Memory B cell (primary cell): ENCODE data around the gene CD109.
"Not testable (repeated sequence)": the region's sequence is repeated elsewhere in the genome, so short reads cannot be mapped to it uniquely, and the experiment has no call there.

ENCODE experiments used
- ATAC-seq: fragments of 150-1000 bp; cut with Tn5 transposase; 2 replicates; pipeline ENCODE4 v1.10.0; 2021; ENCODE audit warnings: low read depth, mild to moderate bottlenecking, moderate library complexity
- DNase-seq, 2 donors: peaks; one replicate each; pipeline ENCODE4 v3.0.0; 2022; ENCODE audit warnings: low spot score in 2 of 2
- H3K27ac Mint-ChIP-seq: one replicate; pipeline ENCODE4 v1.8.0; 2022; ENCODE audit warnings: mild to moderate bottlenecking, moderate library complexity, mixed read lengths
- H3K27me3 Mint-ChIP-seq: one replicate; pipeline ENCODE4 v1.8.0; 2022; ENCODE audit warnings: mixed read lengths
- H3K36me3 Mint-ChIP-seq: one replicate; pipeline ENCODE4 v1.8.0; 2022; ENCODE audit warnings: mild to moderate bottlenecking, mixed read lengths
- H3K4me1 Mint-ChIP-seq: one replicate; pipeline ENCODE4 v1.8.0; 2022; ENCODE audit warnings: mixed read lengths
- H3K4me3 Mint-ChIP-seq: one replicate; pipeline ENCODE4 v1.8.0; 2022; ENCODE audit warnings: mild to moderate bottlenecking, moderate library complexity, mixed read lengths
- H3K9me3 Mint-ChIP-seq: one replicate; pipeline ENCODE4 v1.8.0; 2022; ENCODE audit warnings: mixed read lengths

Gene CD109

DNA sequence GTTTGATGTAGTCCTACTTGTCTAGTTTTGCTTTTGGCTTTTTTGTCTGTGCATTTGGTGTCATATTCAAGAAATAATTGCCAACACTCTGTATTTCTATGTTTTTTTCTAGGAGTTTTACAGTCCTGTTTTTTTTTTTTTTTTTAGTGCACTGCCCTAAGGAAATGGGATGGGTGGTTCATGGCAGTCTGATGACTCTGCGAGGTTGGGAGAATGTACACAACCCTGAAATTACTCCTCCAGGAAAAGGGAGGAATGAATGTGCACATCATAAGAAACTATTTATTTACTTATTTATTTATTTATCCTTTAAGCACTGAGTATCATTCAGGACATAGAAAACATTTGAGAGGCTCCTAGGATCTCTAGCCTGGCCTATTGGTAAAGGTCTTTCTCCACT, 27.0 kb upstream of the CD109 start:
- Mint-ChIP-seq H3K4me1 (no peaks in the 10 kb centered on the region), H3K9me3 (no peaks in the 10 kb centered on the region), H3K27ac (no peak overlapping the region), H3K27me3 (peaks cover 7% of the 10 kb centered on the region), H3K36me3 (no peaks in the 10 kb centered on the region), H3K4me3 (no peak overlapping the region)
- DNase-seq = no peak
- ATAC-seq = no peak

DNA sequence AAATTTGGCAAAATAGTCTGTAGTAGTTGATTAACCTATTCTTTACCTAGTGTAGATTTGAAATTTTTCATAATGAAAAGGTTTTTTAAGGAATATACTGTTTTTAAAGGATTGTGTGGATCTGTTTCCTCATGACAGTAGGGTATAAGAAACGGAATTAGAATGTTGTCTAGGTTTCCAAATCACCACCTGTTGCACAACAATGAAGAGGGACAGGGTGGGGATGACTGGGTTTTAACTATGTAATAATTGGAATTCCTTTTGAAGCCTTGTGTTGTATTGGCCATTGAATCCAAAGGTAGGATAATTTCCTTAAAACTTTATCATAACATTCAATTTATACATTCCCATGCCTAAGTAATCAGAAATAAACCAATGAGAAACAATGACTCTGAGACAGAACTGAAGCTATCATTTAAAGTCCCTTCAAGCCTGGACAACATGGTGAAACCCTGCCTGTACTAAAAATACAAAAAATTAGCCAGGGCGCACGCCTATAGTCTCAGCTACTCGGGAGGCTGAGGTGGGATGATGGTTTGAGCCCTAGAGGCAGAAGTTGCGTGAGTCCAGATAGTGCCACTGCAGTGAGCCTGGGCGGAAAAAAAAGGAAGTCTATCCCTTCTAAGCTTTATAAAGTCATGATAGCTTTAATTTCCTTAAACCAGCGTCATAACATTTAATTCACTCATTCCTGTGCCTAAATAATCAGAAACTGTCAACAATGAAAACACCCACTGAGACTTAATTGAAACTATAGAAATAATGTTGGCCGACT, 23.9 kb upstream of the CD109 start:
- no peak overlapping the region for H3K27ac Mint-ChIP-seq
- DNase-seq (no peak), ATAC-seq (no peak)
- no peaks in the 10 kb centered on the region for H3K9me3 Mint-ChIP-seq
- H3K4me3 Mint-ChIP-seq = no peak overlapping the region
- peaks cover 3% of the 10 kb centered on the region for H3K4me1 Mint-ChIP-seq
- H3K27me3 Mint-ChIP-seq = peaks cover 4% of the 10 kb centered on the region
- no peaks in the 10 kb centered on the region for H3K36me3 Mint-ChIP-seq

DNA sequence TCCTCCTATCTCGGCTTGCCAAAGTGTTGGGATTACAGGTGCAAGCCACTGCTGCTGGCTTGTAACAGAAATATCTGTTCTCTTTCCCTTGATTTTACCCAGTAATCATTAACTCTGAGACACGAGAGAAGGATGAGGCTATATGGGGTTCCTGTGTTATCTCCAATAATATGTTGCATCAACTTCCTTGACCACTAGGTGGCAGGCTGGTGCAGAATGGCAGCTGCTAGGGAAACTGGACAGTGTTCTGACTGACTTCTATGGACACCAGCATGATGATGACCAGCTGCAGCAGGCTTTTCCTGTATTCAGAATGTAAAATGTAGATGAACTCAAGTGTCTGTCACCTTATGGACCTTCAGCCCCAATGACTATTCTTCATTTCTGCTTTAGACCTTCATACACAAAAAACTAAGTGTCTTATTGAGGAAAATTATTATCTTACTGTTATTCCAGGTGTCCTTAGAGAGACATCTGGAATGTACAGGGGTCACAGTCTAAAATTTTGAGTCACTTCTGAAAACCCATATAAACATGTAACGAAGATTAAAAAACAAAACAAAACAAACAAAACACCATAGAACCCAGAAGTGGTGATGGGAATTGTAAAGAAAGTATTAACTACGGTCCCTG, 20.4 kb upstream of the CD109 start:
- H3K27ac Mint-ChIP-seq = no peak overlapping the region
- peak; percentile 76 for ATAC-seq
- no peaks in the 10 kb centered on the region for H3K36me3 Mint-ChIP-seq
- DNase-seq = peak; percentile 66 to 68
- H3K4me3 Mint-ChIP-seq = no peak overlapping the region
- H3K9me3 Mint-ChIP-seq = no peaks in the 10 kb centered on the region
- H3K27me3 Mint-ChIP-seq = peaks cover 2% of the 10 kb centered on the region
- peaks cover 3% of the 10 kb centered on the region for H3K4me1 Mint-ChIP-seq

DNA sequence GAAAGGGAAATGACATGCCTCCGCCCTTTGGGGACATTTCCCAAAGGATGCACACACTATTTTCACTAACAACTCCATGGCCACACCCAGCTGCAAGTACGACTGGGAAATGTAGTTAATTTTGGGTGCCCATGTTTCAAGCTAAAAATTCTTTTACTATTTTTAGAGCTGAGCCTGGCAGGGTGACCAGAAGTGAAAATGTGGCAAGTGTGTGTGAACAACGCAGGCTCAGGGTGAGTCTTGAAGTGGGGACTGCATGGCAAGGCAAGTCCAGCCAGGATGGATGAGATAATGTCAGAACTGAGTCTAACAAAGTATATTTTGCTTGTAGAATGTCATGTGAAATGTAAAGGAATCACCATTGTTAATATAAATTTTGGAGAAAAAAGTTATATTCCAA, 17.0 kb upstream of the CD109 start:
- peaks cover 9% of the 10 kb centered on the region for H3K27me3 Mint-ChIP-seq
- DNase-seq (no peak), ATAC-seq (no peak)
- peaks cover 4% of the 10 kb centered on the region for H3K36me3 Mint-ChIP-seq
- H3K27ac Mint-ChIP-seq = no peak overlapping the region
- H3K9me3 Mint-ChIP-seq = peaks cover 7% of the 10 kb centered on the region
- H3K4me1 Mint-ChIP-seq = peaks cover 3% of the 10 kb centered on the region
- no peak overlapping the region for H3K4me3 Mint-ChIP-seq

DNA sequence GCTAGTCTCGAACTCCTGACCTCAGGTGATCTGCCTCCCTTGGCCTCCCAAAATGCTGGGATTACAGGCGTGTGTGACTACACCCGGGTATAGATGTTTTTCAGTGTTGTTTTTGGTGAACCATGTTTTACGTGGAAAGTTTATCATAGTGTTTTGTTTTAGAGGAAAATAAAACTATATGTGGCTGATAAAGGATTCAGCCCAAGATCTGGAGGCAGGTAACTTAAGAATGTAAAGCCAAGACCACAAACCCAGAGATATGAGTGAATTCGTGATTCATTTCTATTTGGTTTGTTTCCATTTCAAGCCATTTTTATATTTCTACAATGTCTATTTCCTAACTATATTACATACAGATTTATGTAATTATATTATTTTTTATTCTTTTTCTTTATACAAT, 16.2 kb upstream of the CD109 start:
- not testable (repeated sequence) for H3K27ac Mint-ChIP-seq, H3K4me3 Mint-ChIP-seq, H3K36me3 Mint-ChIP-seq, H3K9me3 Mint-ChIP-seq, DNase-seq, ATAC-seq, H3K27me3 Mint-ChIP-seq, H3K4me1 Mint-ChIP-seq

DNA sequence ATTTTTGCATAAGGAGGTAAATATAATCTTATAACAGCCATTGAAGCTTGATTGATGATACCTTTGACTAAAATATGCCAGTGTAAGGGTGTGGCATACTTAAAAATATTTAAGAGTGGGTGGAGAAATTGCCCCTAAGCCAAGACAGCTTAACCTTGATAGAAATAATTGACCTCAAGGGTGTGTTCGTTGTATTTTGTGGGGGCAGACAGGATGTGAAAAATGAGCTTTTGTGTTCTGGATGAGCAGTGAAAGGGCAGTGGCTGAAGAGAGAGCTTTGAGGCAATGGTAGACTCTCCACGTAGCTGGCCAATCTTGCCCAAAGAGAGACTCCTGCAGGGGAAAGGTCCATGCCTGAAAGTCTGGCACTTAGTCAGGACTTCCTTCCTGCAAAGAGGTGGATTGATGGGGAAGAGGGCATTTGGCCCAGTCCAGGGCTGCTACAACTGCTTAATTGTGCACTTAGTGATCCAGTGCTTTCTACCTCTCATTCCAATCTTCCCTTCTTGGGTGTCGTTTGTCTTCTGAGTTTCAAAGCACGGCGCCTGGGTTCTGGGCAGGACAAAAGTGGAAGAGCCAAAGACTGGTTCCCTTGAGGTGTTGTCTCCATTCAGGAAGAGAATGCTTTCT, 15.6 kb upstream of the CD109 start:
- no peak overlapping the region for H3K27ac Mint-ChIP-seq
- DNase-seq = no peak
- H3K4me3 Mint-ChIP-seq = no peak overlapping the region
- ATAC-seq = no peak
- peaks cover 9% of the 10 kb centered on the region for H3K27me3 Mint-ChIP-seq
- H3K4me1 Mint-ChIP-seq = peaks cover 1% of the 10 kb centered on the region
- H3K36me3 Mint-ChIP-seq = peaks cover 4% of the 10 kb centered on the region
- H3K9me3 Mint-ChIP-seq = peaks cover 7% of the 10 kb centered on the region

DNA sequence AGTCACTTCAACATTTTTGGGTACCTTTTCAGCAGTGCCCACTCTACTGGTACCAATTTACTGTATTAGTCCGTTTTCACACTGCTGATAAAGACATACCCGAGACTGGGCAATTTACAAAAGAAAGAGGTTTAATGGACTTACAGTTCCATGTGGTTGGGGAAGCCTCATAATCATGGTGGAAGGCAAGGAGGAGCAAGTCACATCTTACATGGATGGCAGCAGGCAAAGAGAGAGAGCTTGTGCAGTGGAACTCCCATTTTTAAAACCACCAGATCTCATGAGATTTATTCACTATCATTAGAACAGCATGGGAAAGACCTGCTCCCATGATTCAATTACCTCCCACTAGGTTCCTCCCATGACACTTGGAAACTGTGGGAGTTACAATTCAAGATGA, 12.4 kb upstream of the CD109 start:
- not testable (repeated sequence) for H3K9me3 Mint-ChIP-seq, H3K36me3 Mint-ChIP-seq, H3K4me1 Mint-ChIP-seq, H3K4me3 Mint-ChIP-seq, H3K27ac Mint-ChIP-seq, ATAC-seq, DNase-seq
- H3K27me3 Mint-ChIP-seq = peaks cover 16% of the 10 kb centered on the region

DNA sequence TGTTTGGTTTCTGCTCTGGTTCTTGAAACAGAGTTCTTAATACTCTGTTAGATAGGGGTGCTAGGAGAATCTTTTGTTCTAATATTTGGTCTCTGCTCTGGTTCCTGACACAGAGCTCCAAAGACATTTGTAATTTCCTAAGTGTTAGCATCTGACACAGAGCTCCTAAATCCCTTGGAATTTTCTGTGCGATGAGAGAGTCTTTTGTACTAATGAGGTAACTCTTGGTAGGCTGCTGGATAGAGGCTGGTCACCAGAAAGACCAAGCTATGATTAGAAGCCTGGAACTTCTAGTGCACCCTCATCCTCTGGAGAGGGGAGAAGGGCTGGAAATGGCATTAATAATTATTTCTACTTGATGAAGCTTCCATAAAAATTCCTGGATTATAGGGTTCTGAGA, 7.7 kb upstream of the CD109 start:
- Mint-ChIP-seq H3K36me3 (peaks cover 2% of the 10 kb centered on the region), H3K27me3 (peaks cover 31% of the 10 kb centered on the region), H3K4me1 (no peaks in the 10 kb centered on the region), H3K4me3 (no peak overlapping the region), H3K27ac (no peak overlapping the region), H3K9me3 (peaks cover under 1% of the 10 kb centered on the region)
- no peak for DNase-seq
- no peak for ATAC-seq

DNA sequence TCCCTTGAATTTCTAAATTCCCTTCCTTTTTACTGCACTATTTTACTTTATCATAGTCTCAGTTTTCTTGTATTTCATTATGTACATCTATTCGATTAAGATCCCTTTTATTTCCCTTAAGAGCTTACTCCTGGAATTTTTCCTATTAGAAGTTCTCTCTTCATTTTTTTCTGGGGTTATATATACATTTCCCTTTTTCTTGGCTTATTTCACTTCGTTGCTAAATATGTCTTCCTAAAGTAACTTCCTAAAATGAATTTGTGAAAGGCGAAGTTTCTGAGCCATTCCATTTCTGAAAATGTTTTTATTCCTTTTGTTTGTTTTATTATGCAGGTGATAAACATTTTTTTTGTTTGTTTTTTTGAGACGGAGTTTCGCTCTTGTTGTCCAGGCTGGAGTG, 5.9 kb upstream of the CD109 start:
- peaks cover 38% of the 10 kb centered on the region for H3K27me3 Mint-ChIP-seq
- no peaks in the 10 kb centered on the region for H3K36me3 Mint-ChIP-seq
- no peaks in the 10 kb centered on the region for H3K4me1 Mint-ChIP-seq
- H3K9me3 Mint-ChIP-seq = no peaks in the 10 kb centered on the region
- H3K4me3 Mint-ChIP-seq = no peak overlapping the region
- H3K27ac Mint-ChIP-seq = no peak overlapping the region
- no peak for ATAC-seq
- no peak for DNase-seq

DNA sequence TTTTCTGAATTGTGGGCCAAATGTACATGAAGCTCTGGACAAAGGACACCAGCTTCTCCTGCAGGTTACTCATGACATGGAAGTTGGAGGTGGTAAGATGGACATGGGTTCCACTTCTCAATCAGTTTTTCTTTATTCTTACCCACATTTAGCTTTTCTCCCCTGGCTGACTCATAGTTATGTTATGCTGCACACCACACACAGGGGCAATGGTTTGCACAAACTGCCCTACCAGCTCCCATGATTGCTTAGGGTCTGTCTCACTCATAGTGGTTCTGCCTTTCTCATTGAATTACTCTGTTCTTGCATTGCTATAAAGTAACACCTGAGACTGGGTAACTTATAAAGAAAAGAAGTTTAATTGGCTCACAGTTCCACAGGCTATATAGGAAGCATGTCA, 4.5 kb upstream of the CD109 start:
- Mint-ChIP-seq H3K4me3 (no peak overlapping the region), H3K36me3 (no peaks in the 10 kb centered on the region), H3K9me3 (no peaks in the 10 kb centered on the region), H3K27me3 (peaks cover 40% of the 10 kb centered on the region), H3K4me1 (peaks cover 8% of the 10 kb centered on the region), H3K27ac (no peak overlapping the region)
- DNase-seq (no peak), ATAC-seq (no peak)

DNA sequence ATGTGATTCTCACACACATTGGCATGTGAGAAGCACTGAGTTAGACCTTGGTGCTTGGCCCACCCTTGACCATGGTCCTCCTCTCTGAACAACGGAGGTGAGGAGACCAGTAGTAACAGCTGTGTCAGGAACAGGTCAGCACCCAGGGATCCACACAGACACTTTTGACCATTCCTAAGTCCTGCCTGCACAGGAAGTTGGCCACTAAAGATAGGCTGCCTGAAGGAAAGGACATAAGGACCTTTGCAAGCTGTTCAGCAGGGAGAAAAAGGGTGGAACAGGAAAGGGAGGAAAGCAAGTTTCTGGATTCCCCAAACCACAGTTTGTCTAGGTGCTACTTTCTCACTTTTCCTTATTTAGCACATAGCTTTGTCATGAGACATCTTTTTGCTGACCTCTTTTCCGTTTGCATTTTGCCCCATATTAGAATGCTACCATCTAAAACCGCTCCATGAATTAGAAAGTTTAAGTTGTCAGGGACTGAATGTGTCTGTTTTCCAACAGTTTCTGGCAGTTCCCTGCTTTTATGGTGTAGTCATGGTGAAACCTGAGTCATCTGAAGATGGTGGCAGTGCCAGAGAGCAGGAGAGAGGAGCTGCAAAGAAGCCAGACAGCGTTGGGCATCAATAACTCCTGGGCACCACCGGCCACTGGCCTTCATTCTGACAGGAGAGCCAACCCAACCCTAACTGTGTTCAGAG, 1.1 kb upstream of the CD109 start:
- Mint-ChIP-seq H3K4me3 (no peak overlapping the region), H3K36me3 (no peaks in the 10 kb centered on the region), H3K4me1 (peaks cover 12% of the 10 kb centered on the region), H3K27ac (no peak overlapping the region), H3K9me3 (no peaks in the 10 kb centered on the region), H3K27me3 (peaks cover 43% of the 10 kb centered on the region)
- no peak for ATAC-seq
- no peak for DNase-seq

DNA sequence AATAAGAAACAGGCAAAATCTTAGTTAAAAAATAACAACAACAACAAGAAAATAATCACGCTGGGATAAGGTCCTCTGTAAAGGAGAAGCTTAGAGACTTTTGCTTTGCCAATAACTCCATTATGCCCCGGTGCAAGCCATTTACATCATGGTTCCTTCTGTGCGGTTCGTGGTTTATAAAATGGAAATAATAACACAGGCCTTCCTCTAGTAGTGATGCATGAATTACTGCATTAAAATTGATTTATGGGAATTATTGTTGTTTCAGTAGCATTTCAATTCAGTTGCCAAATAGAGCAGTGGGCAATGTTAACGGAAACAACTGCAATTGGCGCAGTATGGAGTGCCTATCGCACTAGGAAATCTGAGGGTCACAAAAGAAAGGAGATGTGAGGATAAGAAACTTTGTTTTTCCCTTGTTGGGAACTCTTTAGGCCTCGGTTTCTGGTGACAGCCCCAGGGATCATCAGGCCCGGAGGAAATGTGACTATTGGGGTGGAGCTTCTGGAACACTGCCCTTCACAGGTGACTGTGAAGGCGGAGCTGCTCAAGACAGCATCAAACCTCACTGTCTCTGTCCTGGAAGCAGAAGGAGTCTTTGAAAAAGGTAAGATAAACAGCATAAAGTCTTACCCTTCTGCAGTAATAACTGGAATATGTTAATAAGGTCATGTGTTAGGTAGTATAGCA, 1.1 kb downstream of the CD109 start:
- Mint-ChIP-seq H3K27ac (no peak overlapping the region), H3K27me3 (peaks cover 34% of the 10 kb centered on the region), H3K4me1 (peaks cover 12% of the 10 kb centered on the region), H3K4me3 (no peak overlapping the region), H3K36me3 (no peaks in the 10 kb centered on the region), H3K9me3 (no peaks in the 10 kb centered on the region)
- DNase-seq (no peak), ATAC-seq (no peak)

DNA sequence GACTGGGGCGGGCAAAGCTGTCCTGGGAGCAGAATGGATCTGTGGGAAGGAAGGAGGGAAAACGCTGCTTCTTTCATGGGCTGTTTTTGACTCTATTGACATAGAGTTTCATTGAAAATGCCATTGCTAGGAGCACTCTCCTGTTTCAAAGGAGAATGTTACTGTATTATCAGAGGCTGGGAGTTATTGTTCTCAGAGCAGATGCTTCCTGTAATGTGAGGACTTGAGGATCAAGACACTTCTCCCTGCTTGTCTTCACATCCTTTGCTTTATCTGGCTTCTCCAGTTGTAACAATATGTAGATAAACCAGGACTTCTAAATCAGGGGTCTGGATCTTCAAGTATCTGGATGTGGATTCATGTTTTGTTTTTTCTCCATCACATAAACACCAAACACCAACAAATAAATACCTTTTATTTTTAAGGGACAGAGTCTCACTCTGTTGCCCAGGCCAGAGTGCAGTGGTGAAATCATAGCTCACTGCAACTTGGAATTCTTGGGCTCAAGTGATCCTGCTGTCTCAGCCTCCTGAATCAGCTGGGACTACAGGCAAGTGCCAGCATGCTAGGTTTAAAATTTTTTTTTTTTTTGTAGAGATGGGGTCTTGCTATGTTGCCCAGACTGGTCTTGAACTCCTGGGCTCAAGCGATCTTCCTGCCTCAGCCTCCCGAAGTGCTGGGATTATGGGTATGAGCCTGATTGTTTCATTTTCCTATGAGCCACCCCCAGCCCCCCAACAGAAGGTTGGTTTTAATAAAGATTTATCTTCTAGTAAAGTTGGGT, 3.9 kb downstream of the CD109 start:
- no peak for DNase-seq
- Mint-ChIP-seq H3K4me3 (no peak overlapping the region), H3K36me3 (no peaks in the 10 kb centered on the region), H3K27me3 (peaks cover 22% of the 10 kb centered on the region), H3K4me1 (peaks cover 12% of the 10 kb centered on the region), H3K9me3 (no peaks in the 10 kb centered on the region), H3K27ac (no peak overlapping the region)
- no peak for ATAC-seq
